Osteocyte (in vitro differentiated cells): ENCODE results near the gene KRT38. TPM values are rescaled to one million over a fixed set of nuclear protein-coding genes. Genes with fewer than 3 reads are reported as not detected.

Experiments
- DNase-seq: peaks from one replicate; pipeline ENCODE4 v3.0.0; 2021; ENCODE audit warnings: mixed read lengths; ENCODE audit not compliant: unreplicated experiment; ENCODE audit errors: extremely low spot score
- H3K27ac Mint-ChIP-seq: one replicate; pipeline ENCODE4 v1.8.0; 2021; ENCODE audit warnings: mild to moderate bottlenecking, mixed read lengths; ENCODE audit not compliant: unreplicated experiment
- H3K27me3 Mint-ChIP-seq: one replicate; pipeline ENCODE4 v1.8.0; 2021; ENCODE audit warnings: mixed read lengths; ENCODE audit not compliant: unreplicated experiment
- H3K36me3 Mint-ChIP-seq: one replicate; pipeline ENCODE4 v1.8.0; 2021; ENCODE audit warnings: mixed read lengths; ENCODE audit not compliant: unreplicated experiment
- H3K4me1 Mint-ChIP-seq: one replicate; pipeline ENCODE4 v1.8.0; 2021; ENCODE audit warnings: mixed read lengths; ENCODE audit not compliant: unreplicated experiment
- H3K4me3 Mint-ChIP-seq: one replicate; pipeline ENCODE4 v1.8.0; 2021; ENCODE audit warnings: mild to moderate bottlenecking, moderate library complexity, mixed read lengths; ENCODE audit not compliant: unreplicated experiment
- H3K9me3 Mint-ChIP-seq: one replicate; pipeline ENCODE4 v1.8.0; 2021; ENCODE audit warnings: mixed read lengths; ENCODE audit not compliant: unreplicated experiment
- total RNA-seq: library from RNA; stranded (reverse); gene quantifications from 2 replicates; pipeline ENCODE4 v1.2.1, GENCODE V29; 2021
- TF ChIP-seq, protein P1 (sequence below): fragments of 200-600 bp; sonication (generic); IDR thresholded peaks from 2 replicates; pipeline ENCODE4 v1.5.0; 2021; ENCODE audit warnings: antibody characterized with exemption, mild to moderate bottlenecking, moderate library complexity

The KRT38 gene
- total RNA-seq, 1 donor from 2014 or later = not detected

DNA sequence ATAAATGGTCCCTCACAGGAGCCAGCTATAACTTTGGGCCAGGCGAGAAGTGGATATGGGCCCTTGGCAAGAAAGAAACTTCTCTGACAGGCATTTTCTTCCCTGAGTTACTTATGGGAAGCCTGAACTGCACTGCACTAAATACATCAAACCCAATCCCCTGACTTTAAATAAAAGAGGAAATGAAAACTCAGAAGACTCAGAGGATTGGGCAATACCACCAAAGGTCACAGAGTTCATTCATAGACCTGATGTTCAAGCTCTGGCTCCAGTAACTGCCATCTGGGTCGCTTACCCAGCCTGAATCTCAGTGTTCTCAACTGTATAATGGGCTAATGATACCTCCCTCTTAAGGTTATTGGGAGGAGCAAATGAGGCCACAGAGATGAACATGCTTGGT lies 39.4 kb upstream of the KRT38 start:
- TF ChIP-seq, protein P1, sequence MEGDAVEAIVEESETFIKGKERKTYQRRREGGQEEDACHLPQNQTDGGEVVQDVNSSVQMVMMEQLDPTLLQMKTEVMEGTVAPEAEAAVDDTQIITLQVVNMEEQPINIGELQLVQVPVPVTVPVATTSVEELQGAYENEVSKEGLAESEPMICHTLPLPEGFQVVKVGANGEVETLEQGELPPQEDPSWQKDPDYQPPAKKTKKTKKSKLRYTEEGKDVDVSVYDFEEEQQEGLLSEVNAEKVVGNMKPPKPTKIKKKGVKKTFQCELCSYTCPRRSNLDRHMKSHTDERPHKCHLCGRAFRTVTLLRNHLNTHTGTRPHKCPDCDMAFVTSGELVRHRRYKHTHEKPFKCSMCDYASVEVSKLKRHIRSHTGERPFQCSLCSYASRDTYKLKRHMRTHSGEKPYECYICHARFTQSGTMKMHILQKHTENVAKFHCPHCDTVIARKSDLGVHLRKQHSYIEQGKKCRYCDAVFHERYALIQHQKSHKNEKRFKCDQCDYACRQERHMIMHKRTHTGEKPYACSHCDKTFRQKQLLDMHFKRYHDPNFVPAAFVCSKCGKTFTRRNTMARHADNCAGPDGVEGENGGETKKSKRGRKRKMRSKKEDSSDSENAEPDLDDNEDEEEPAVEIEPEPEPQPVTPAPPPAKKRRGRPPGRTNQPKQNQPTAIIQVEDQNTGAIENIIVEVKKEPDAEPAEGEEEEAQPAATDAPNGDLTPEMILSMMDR = no peak
- no peaks in the 10 kb centered on the region for H3K9me3 Mint-ChIP-seq
- H3K27ac Mint-ChIP-seq = no peak overlapping the region
- no peak for DNase-seq
- H3K36me3 Mint-ChIP-seq = no peaks in the 10 kb centered on the region
- no peak overlapping the region for H3K4me3 Mint-ChIP-seq
- H3K27me3 Mint-ChIP-seq = no peaks in the 10 kb centered on the region
- no peaks in the 10 kb centered on the region for H3K4me1 Mint-ChIP-seq

DNA sequence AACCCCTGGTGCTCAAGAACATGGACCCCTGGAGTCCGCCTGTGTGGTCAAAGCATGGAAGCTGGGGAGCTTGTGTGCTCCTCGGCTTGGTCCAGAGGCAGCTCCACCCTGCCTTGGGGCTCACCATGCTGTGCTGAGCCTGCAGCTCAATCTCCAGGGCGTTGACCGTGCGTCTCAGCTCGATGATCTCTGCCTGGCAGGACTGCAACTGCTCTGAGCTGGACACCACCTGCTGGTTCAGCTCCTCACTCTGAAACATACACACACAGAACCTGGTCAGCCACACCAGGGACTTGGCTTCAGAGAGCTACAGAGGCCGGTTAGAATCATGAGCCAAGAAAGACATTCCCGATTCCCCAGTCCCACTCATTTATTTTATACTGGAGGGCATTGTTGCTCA lies 37.5 kb upstream of the KRT38 start:
- no peaks in the 10 kb centered on the region for H3K9me3 Mint-ChIP-seq
- TF ChIP-seq, protein P1 = no peak
- peaks cover 3% of the 10 kb centered on the region for H3K27me3 Mint-ChIP-seq
- no peaks in the 10 kb centered on the region for H3K4me1 Mint-ChIP-seq
- DNase-seq = no peak
- H3K36me3 Mint-ChIP-seq = no peaks in the 10 kb centered on the region
- H3K27ac Mint-ChIP-seq = no peak overlapping the region
- H3K4me3 Mint-ChIP-seq = no peak overlapping the region

DNA sequence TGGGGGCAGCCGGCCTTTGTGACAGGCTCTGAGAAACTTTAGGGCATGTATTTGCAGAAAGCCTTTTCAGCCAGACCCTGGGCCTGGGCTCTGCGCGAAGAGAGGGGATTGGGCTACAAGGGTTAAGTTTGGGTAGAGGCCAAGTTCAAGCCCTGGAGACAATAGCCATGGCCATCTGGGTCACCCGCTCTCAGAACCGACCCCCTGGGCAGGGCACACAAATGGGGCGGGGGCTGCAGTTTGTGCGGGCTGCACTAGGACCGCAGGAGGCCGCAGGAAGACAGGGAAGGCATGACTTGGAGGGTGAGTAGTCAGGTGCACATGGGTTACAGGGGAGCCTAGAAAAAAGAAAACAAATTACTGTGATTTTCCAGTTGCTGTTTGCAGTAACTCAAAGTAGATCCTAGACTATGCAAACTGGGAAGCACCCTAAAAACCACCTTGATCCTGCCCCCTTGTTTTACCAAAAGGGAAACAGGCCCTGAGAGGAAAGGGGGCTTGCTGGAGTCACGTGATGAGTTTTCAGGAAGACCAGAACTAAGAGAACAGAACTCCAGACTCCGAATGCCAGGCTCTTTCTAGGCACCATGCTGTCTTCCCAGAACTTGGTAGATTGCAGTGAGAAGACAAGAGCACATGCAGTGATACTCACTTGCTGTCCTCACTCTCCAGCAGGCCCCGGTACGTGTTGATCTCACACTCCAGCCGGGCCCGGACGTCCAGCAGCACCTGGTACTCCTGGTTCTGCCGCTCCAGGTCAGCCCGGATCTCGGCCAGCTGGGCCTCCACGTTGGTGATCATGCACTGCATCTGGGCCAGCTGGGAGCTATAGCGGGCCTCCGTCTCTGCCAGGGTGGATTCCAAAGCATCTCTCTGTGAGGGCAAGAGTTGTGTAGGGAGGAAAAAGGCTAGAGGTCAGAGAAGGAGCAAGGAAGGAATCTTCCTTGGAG lies 36.4 kb upstream of the KRT38 start:
- Mint-ChIP-seq H3K36me3 (no peaks in the 10 kb centered on the region), H3K4me3 (no peak overlapping the region), H3K27me3 (peaks cover 4% of the 10 kb centered on the region), H3K9me3 (no peaks in the 10 kb centered on the region), H3K4me1 (no peaks in the 10 kb centered on the region), H3K27ac (no peak overlapping the region)
- TF ChIP-seq, protein P1 = no peak
- no peak for DNase-seq

DNA sequence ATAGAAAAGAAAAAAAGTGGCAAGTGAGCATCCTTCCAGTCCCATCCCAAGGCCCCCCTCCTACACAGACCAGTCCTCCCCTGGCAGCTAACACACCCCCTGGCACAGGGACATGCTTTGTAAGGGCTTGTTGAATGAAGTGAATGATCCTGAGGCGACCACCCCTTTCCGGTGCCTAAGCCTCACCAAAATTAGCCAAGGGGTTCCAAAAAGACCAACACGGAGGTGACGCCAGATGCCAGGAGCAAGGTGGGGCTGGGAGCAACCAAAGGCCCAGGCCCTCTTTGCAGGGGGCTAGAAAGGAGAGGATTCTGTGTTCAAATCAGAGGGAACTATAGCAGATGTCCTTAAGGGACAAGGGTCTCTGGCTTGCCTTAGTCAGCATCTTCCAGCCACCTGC lies 34.6 kb upstream of the KRT38 start:
- Mint-ChIP-seq H3K4me3 (no peak overlapping the region), H3K9me3 (peaks cover 10% of the 10 kb centered on the region)
- TF ChIP-seq, protein P1 = no peak

DNA sequence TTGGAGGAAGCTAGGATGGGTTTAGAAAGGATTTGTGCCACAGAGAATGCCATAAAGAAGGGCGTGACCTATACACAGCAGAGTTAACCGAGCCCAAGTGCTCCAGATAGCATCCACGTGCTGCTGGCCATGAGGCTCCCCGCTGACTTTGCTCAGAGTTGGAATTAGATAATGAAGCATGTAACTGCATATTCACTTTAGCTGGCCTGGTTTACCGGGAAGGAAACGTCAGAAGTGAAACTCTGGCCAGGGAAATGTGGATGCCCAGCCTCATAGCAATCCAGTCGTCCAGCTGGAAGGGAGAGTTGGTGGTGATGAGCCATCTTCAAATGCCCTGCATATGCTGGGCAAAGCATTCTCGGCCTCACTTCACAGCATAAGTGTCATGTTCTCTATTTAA lies 34.1 kb upstream of the KRT38 start:
- no peaks in the 10 kb centered on the region for H3K4me1 Mint-ChIP-seq
- no peaks in the 10 kb centered on the region for H3K36me3 Mint-ChIP-seq
- H3K27ac Mint-ChIP-seq = no peak overlapping the region
- H3K4me3 Mint-ChIP-seq = no peak overlapping the region
- H3K27me3 Mint-ChIP-seq = peaks cover 16% of the 10 kb centered on the region
- no peak for DNase-seq
- peaks cover 10% of the 10 kb centered on the region for H3K9me3 Mint-ChIP-seq
- TF ChIP-seq, protein P1 = no peak

More for the DNA sequence above, 34.6 kb upstream of the KRT38 start:
- Mint-ChIP-seq H3K4me1 (no peaks in the 10 kb centered on the region), H3K36me3 (no peaks in the 10 kb centered on the region), H3K27ac (no peak overlapping the region), H3K27me3 (peaks cover 16% of the 10 kb centered on the region)
- no peak for DNase-seq
